DOHH2 (cell line): Measurements from ENCODE around the gene MYOZ3.

Experiments
- CTCF ChIP-seq: fragments of 200-600 bp; sonication (generic); IDR thresholded peaks from one replicate; pipeline ENCODE4 v1.5.1; 2014; ENCODE audit warnings: antibody characterized with exemption, mild to moderate bottlenecking, low read depth, low read length; ENCODE audit not compliant: poor library complexity, severe bottlenecking
- EZH2phosphoT487 ChIP-seq: fragments of 200-600 bp; sonication (generic); IDR thresholded peaks from 2 replicates; pipeline ENCODE4 v1.6.1; 2017; ENCODE audit warnings: borderline replicate concordance, mild to moderate bottlenecking, antibody characterized with exemption, low read length, moderate library complexity, mixed read lengths

GRCh38 chr5:150651382-150651781 is 9.7 kb upstream of the MYOZ3 start:
- no peak for TF ChIP-seq CTCF
- no peak for TF ChIP-seq EZH2phosphoT487
